22Rv1 (cell line): Measurements from ENCODE around the gene KIF12.

Experiments used
- ZFX ChIP-seq: fragments of 450-650 bp; IDR thresholded peaks from 2 replicates; pipeline ENCODE4 v1.6.1; 2017; ENCODE audit warnings: antibody characterized with exemption, borderline replicate concordance
- TF ChIP-seq, protein P1 (sequence below): fragments of 450-650 bp; IDR thresholded peaks from 2 replicates; pipeline ENCODE4 v1.5.1; 2017; ENCODE audit warnings: mild to moderate bottlenecking

- TF ChIP-seq, protein P1, sequence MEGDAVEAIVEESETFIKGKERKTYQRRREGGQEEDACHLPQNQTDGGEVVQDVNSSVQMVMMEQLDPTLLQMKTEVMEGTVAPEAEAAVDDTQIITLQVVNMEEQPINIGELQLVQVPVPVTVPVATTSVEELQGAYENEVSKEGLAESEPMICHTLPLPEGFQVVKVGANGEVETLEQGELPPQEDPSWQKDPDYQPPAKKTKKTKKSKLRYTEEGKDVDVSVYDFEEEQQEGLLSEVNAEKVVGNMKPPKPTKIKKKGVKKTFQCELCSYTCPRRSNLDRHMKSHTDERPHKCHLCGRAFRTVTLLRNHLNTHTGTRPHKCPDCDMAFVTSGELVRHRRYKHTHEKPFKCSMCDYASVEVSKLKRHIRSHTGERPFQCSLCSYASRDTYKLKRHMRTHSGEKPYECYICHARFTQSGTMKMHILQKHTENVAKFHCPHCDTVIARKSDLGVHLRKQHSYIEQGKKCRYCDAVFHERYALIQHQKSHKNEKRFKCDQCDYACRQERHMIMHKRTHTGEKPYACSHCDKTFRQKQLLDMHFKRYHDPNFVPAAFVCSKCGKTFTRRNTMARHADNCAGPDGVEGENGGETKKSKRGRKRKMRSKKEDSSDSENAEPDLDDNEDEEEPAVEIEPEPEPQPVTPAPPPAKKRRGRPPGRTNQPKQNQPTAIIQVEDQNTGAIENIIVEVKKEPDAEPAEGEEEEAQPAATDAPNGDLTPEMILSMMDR = no peak
- no peak for TF ChIP-seq ZFX
Observed at GRCh38 chr9:114070188-114071103, 28.6 kb downstream of the KIF12 start.
